T-cell (primary cell): ENCODE results near the gene SMIM27. TPM values are rescaled to one million over a fixed set of nuclear protein-coding genes. Genes with fewer than 3 reads are reported as not detected.

ENCODE experiments used
- ATAC-seq, 4 experiments: fragments of 200-7000 bp in 3 of 4; fragments of 150-1000 bp in 1 of 4; cut with Tn5 transposase; replicated peaks in 1 of 4; 1 replicate in 3 of 4; 2 replicates in 1 of 4; pipeline ENCODE4 v1.10.0; 2021; ENCODE audit warnings: moderate library complexity in 3 of 4, mild to moderate bottlenecking in 2 of 4, moderate number of reproducible peaks in 1 of 4
- CTCF ChIA-PET, 2 donors: fragments of 300-600 bp; sonication (Branson Sonifier 250); formaldehyde crosslinking; loops; one replicate each; lab custom pipeline; 2022; ENCODE audit warnings: antibody characterized with exemption in 2 of 2; lab: Charles Lee
- POLR2A ChIA-PET, 2 donors: fragments of 300-600 bp; sonication (Branson Sonifier 250); formaldehyde crosslinking; loops; one replicate each; lab custom pipeline; 2022; ENCODE audit warnings: antibody characterized with exemption in 2 of 2; lab: Charles Lee
- DNase-seq, 35 experiments: peaks; one replicate each; pipeline versions ENCODE4 v3.0.0 to v3.0.0-alpha.2; 2013 to 2023
- H3K27ac ChIP-seq: one replicate; pipeline ENCODE4 v1.5.1; 2013; ENCODE audit warnings: low read length
- H3K27me3 ChIP-seq, 2 experiments: replicated peaks in 1 of 2; 1 replicate in 1 of 2; 2 replicates in 1 of 2; pipeline versions ENCODE4 v1.6.1 to v1.7.0; 2013; ENCODE audit warnings: low read length in 1 of 2, mixed read lengths in 1 of 2; ENCODE audit not compliant: control insufficient read depth in 2 of 2, insufficient read depth in 2 of 2; ENCODE audit errors: extremely low read depth in 1 of 2
- H3K36me3 ChIP-seq, 2 donors: 1 replicate in 1 of 2; 2 replicates in 1 of 2; pipeline versions ENCODE4 v1.6.1 to v1.7.0; 2013; ENCODE audit warnings: low read length in 1 of 2; ENCODE audit not compliant: control insufficient read depth in 2 of 2, insufficient read depth in 1 of 2; ENCODE audit errors: extremely low read depth in 1 of 2
- H3K4me1 ChIP-seq, 2 experiments: 1 replicate in 1 of 2; 2 replicates in 1 of 2; pipeline versions ENCODE4 v1.6.1 to v1.7.0; 2013; ENCODE audit warnings: low read length in 2 of 2, mixed read lengths in 1 of 2; ENCODE audit not compliant: insufficient read depth in 2 of 2, control insufficient read depth in 1 of 2; ENCODE audit errors: extremely low read depth in 1 of 2
- H3K4me3 ChIP-seq, 2 donors: 1 replicate in 1 of 2; 2 replicates in 1 of 2; pipeline versions ENCODE4 v1.5.1 to v1.7.0; 2013; ENCODE audit warnings: mild to moderate bottlenecking in 2 of 2, low read length in 1 of 2, moderate library complexity in 1 of 2; ENCODE audit not compliant: control insufficient read depth in 1 of 2; ENCODE audit errors: extremely low read depth in 1 of 2
- H3K9me3 ChIP-seq: 2 replicates; pipeline ENCODE4 v1.7.0; 2013
- H3K27ac Mint-ChIP-seq, 2 donors: one replicate each; pipeline ENCODE4 v1.8.0; 2020 to 2021; ENCODE audit warnings: mild to moderate bottlenecking in 2 of 2, mixed read lengths in 2 of 2
- H3K27me3 Mint-ChIP-seq, 2 donors: one replicate each; pipeline ENCODE4 v1.8.0; 2021 to 2022; ENCODE audit warnings: mixed read lengths in 2 of 2
- H3K36me3 Mint-ChIP-seq: one replicate; pipeline ENCODE4 v1.8.0; 2021; ENCODE audit warnings: mixed read lengths
- H3K4me1 Mint-ChIP-seq, 3 donors: one replicate each; pipeline ENCODE4 v1.8.0; 2020 to 2022; ENCODE audit warnings: mixed read lengths in 3 of 3, mild to moderate bottlenecking in 1 of 3
- H3K4me3 Mint-ChIP-seq, 3 donors: one replicate each; pipeline ENCODE4 v1.8.0; 2020 to 2022; ENCODE audit warnings: mild to moderate bottlenecking in 3 of 3, mixed read lengths in 3 of 3, moderate library complexity in 3 of 3
- H3K9me3 Mint-ChIP-seq, 3 donors: one replicate each; pipeline ENCODE4 v1.8.0; 2020 to 2022; ENCODE audit warnings: mixed read lengths in 3 of 3
- WGBS: methylation state at CpG from one replicate; pipeline ENCODE4 v1.1.5; 2013; ENCODE audit warnings: missing lambda C conversion rate; ENCODE audit not compliant: insufficient coverage; 5-methylcytosine and 5-hydroxymethylcytosine counted together
- total RNA-seq, 35 experiments: library from RNA in 6 of 35; stranded (reverse) in 6 of 35; fragments of 120-200 nt in 1 of 35; gene quantifications; one replicate each; pipeline versions ENCODE4 v1.2.1 to v1.2.4 and lab custom pipeline; 2013 to 2026

The SMIM27 gene
- total RNA-seq, 5 donors from 2014 or later (not counting 1 experiment from before 2014, with no cell fraction given): 19.1 to 41.8 (median 33.5) TPM

DNA sequence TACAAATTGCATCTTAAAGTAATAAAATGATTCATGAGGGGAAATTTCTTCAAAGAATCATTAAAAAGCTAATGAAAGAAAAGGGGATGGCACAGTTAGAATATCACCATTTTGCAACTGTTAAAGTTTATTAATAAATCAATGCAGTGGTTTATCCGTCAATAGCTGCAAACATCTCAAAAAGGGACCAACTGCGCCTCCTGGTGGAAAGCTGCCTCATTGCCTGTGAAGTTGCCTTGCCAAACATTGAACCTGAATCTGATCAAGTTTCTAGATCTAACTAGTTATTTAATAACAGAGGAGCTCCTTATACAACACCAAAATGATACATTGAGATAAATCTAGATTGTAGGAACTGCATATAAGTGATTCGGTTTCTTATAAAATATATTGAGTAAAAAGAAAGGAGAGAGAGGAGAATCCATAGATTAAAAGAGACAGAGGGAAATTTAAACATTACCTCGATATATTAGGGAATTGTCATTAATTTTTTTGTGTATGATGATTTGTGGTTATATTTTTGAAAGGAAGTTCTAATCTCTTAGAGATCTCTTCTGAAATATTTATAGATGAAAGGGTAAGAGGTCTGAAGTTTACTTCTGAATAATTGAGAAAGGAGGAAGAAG is 27.7 kb downstream of the SMIM27 start:
- DNase-seq (peak; percentile 46 to 88 (median 75)), ATAC-seq (peak; percentile 59 to 74 (median 64))
- no peak overlapping the region for H3K27ac ChIP-seq
- ChIA-PET CTCF (interaction anchor here (0.6 to 9.2 kb wide), 43 partner anchors 9 to 1009 kb away, joined by 3 to 338 read pairs (median 4); partner anchors contain the start of genes ACO1 (in 2 of the 2), RIGI (in 2 of the 2), SMIM27 (in 1 of the 2) and TOPORS (in 1 of the 2)), POLR2A (interaction anchor here (0.5 to 1.3 kb wide), 4 partner anchors 29 to 201 kb away, joined by 3 to 7 read pairs (median 4); no protein-coding TSS in a partner anchor)
- Mint-ChIP-seq H3K27me3 (peaks cover 7 to 22% of the 10 kb centered on the region in 2 donors), H3K4me1 (peaks cover 0 to 3% (median 0%) of the 10 kb centered on the region in 3 donors), H3K36me3 (no peaks in the 10 kb centered on the region), H3K9me3 (no peaks in the 10 kb centered on the region), H3K27ac (no peak overlapping the region), H3K4me3 (no peak overlapping the region)
- WGBS: no CpG with 5 or more reads among the region's 4 CpGs
- no peak overlapping the region for H3K4me3 ChIP-seq
- no peaks in the 10 kb centered on the region for H3K4me1 ChIP-seq
- H3K9me3 ChIP-seq: no peaks in the 10 kb centered on the region
- no peaks in the 10 kb centered on the region for H3K36me3 ChIP-seq
- peaks cover 0 to 3% of the 10 kb centered on the region in 2 experiments for H3K27me3 ChIP-seq

DNA sequence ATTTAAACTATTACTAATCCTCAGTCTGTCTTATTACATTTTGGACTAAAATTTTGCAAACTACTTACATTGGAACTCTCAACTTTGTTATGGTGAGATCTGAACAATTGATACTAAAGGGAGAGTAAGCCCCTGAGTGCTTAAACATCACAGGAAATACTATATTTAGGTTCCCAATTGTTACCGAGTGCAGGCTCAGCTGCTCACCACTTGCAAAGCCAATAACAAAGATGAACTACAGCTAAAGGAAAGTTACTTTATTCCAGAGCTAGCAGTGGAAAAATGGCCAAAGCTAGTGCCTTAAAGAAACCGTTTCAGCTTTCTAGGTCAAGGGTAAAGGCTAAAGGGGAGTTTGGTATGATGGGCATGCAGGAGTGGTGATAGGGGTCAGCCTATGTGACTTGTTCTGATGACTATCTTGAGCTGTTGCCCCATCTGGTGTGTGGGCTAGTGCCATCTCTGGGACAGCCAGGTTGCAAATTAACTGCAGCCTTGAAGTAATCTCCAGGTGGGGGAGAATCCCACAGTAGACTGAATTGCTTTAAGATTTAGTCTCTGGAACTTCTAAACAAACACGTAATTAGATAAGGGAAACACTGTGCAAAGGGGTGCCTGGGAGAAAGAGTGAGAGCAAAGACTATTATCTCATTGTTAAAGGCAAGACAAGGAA is 28.6 kb downstream of the SMIM27 start:
- no peaks in the 10 kb centered on the region for H3K9me3 ChIP-seq
- ChIA-PET POLR2A (interaction anchor here (0.5 to 1.3 kb wide), 2 partner anchors 30 to 202 kb away, joined by 3 to 7 read pairs; no protein-coding TSS in a partner anchor), CTCF (interaction anchor here (0.9 to 9.2 kb wide), 25 partner anchors 8 to 401 kb away, joined by 3 to 338 read pairs (median 4); partner anchors contain the start of genes ACO1 (in 2 of the 2), RIGI (in 1 of the 2), SMIM27 (in 1 of the 2) and TOPORS (in 1 of the 2))
- H3K27ac ChIP-seq: no peak overlapping the region
- Mint-ChIP-seq H3K36me3 (no peaks in the 10 kb centered on the region), H3K4me1 (peaks cover 0 to 3% (median 0%) of the 10 kb centered on the region in 3 donors), H3K27me3 (peaks cover 10 to 24% of the 10 kb centered on the region in 2 donors), H3K27ac (no peak overlapping the region), H3K9me3 (no peaks in the 10 kb centered on the region), H3K4me3 (no peak overlapping the region)
- H3K36me3 ChIP-seq: no peaks in the 10 kb centered on the region
- no peak overlapping the region for H3K4me3 ChIP-seq
- peaks cover 2 to 3% of the 10 kb centered on the region in 2 experiments for H3K27me3 ChIP-seq
- WGBS: 22% methylated on average over 1 of the region's 3 CpGs
- no peak for ATAC-seq
- DNase-seq: no peak
- H3K4me1 ChIP-seq: no peaks in the 10 kb centered on the region

DNA sequence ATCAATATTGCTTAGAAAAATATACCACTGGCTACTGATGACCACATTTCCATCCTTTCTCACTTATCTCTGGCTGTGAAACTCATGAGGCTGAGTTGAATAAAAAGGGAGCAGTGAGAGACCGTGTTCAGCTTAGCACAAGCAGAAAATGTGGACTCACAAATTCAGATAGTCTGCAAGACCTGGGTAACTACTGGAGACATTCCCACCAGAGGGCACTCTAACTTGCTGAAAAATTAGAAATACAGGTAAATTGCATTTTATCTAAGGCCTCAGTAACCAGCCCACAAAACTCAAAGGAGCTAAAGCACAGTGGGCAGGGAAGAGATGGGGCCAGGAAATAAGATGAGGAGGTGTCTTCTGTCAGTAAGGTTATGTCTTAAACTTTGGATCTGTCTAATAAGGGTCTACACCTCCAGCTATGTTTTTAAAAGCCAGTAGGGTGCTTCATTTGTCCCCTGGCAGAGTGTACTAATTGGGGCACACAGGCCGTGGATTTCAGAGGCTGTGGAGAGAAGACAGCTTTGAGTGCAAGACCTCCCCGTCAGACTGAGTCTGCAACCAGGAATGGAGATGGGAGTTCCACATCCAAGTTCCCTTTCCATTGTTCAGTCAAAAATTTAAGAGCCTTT is 29.5 kb downstream of the SMIM27 start:
- Mint-ChIP-seq H3K4me1 (peaks cover 0 to 3% (median 0%) of the 10 kb centered on the region in 3 donors), H3K27me3 (peaks cover 11 to 29% of the 10 kb centered on the region in 2 donors), H3K4me3 (no peak overlapping the region), H3K27ac (no peak overlapping the region), H3K36me3 (no peaks in the 10 kb centered on the region), H3K9me3 (no peaks in the 10 kb centered on the region)
- Histone ChIP-seq H3K27me3 (peaks cover 2 to 3% of the 10 kb centered on the region in 2 experiments), H3K36me3 (no peaks in the 10 kb centered on the region), H3K4me3 (no peak overlapping the region), H3K4me1 (no peaks in the 10 kb centered on the region), H3K9me3 (no peaks in the 10 kb centered on the region), H3K27ac (no peak overlapping the region)
- DNase-seq (peak in 21 of 35 experiments; percentile 4 to 62 (median 11)), ATAC-seq (peak in 2 of 4 experiments; percentile 59 to 60)
- ChIA-PET POLR2A (no interaction called here), CTCF (interaction anchor here (0.7 to 9.2 kb wide), 22 partner anchors 9 to 406 kb away, joined by 3 to 338 read pairs (median 4); partner anchors contain the start of genes ACO1 (in 2 of the 2), SMIM27 (in 1 of the 2) and TOPORS (in 1 of the 2))
- WGBS: no CpG with 5 or more reads among the region's 3 CpGs

DNA sequence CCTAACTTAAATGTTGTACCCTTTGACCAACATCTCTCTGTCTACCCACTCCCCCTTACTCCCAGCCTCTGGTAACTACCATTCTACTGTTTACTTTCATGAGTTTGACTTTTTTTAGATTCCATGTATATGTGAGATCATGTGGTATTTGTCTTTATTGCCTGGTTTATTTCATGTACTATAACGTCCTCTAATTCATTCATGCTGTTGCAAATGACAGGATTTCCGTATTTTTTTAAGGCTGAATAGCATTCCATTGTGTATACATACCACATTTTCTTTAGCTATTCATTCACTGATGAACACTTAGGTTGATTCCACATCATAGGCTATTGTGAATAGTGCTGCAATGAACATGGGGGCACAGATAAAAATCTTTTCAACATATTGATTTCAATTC is 32.7 kb downstream of the SMIM27 start:
- Mint-ChIP-seq H3K27me3 (peaks cover 20 to 22% of the 10 kb centered on the region in 2 donors), H3K4me1 (no peaks in the 10 kb centered on the region), H3K36me3 (no peaks in the 10 kb centered on the region), H3K4me3 (no peak overlapping the region), H3K9me3 (no peaks in the 10 kb centered on the region), H3K27ac (no peak overlapping the region)
- ChIA-PET CTCF (interaction anchor here in 1 of 2 donors (0.9 to 9.2 kb wide), 3 partner anchors 13 to 207 kb away, joined by 3 to 338 read pairs (median 4); no protein-coding TSS in a partner anchor), POLR2A (no interaction called here)
- ATAC-seq: no peak
- H3K4me1 ChIP-seq: no peaks in the 10 kb centered on the region
- H3K27me3 ChIP-seq: peaks cover 2 to 3% of the 10 kb centered on the region in 2 experiments
- DNase-seq: no peak
- no peaks in the 10 kb centered on the region for H3K9me3 ChIP-seq
- H3K36me3 ChIP-seq: no peaks in the 10 kb centered on the region
- no CpG with 5 or more reads among the region's 2 CpGs for WGBS
- H3K27ac ChIP-seq: no peak overlapping the region
- no peak overlapping the region for H3K4me3 ChIP-seq

DNA sequence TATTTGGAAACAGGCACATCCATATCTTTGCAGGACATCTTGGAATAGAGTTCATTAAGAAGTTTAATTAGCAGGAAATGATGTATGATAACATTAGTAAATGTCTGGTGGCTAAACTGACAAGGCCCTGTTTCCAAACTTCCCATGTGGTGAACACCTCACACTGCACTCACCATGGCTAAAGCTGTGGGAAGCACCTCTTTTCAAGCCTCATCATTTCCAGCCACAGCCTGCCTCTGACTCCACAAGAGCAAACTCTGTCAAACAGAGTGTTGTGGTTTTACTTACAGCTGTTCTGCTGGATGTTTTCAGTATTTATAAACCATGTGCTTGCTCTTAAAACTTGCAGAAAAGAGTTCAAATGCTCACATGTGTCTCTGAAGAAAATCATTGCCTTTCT is 35.8 kb downstream of the SMIM27 start:
- no peak for DNase-seq
- ATAC-seq: no peak
- Mint-ChIP-seq H3K36me3 (no peaks in the 10 kb centered on the region), H3K4me1 (no peaks in the 10 kb centered on the region), H3K9me3 (no peaks in the 10 kb centered on the region), H3K4me3 (no peak overlapping the region), H3K27ac (no peak overlapping the region), H3K27me3 (peaks cover 22 to 33% of the 10 kb centered on the region in 2 donors)
- Histone ChIP-seq H3K4me1 (no peaks in the 10 kb centered on the region), H3K27me3 (peaks cover 3 to 4% of the 10 kb centered on the region in 2 experiments), H3K36me3 (no peaks in the 10 kb centered on the region), H3K4me3 (no peak overlapping the region), H3K27ac (no peak overlapping the region), H3K9me3 (no peaks in the 10 kb centered on the region)
- ChIA-PET POLR2A (no interaction called here), CTCF (interaction anchor here (0.9 to 3.0 kb wide), 6 partner anchors 8 to 209 kb away, joined by 3 to 24 read pairs (median 10); no protein-coding TSS in a partner anchor)
